HG02938 (cell line): Measurements from ENCODE around the gene SNX10.
A peak's percentile ranks its signal among the peaks of the same experiment; 100 is the strongest.

Experiments
- ATAC-seq: cut with Tn5 transposase; IDR thresholded peaks from one replicate; pipeline ENCODE4 v1.9.1; 2021; ENCODE audit warnings: mild to moderate bottlenecking, moderate library complexity; ENCODE audit not compliant: unreplicated experiment

Gene SNX10

DNA sequence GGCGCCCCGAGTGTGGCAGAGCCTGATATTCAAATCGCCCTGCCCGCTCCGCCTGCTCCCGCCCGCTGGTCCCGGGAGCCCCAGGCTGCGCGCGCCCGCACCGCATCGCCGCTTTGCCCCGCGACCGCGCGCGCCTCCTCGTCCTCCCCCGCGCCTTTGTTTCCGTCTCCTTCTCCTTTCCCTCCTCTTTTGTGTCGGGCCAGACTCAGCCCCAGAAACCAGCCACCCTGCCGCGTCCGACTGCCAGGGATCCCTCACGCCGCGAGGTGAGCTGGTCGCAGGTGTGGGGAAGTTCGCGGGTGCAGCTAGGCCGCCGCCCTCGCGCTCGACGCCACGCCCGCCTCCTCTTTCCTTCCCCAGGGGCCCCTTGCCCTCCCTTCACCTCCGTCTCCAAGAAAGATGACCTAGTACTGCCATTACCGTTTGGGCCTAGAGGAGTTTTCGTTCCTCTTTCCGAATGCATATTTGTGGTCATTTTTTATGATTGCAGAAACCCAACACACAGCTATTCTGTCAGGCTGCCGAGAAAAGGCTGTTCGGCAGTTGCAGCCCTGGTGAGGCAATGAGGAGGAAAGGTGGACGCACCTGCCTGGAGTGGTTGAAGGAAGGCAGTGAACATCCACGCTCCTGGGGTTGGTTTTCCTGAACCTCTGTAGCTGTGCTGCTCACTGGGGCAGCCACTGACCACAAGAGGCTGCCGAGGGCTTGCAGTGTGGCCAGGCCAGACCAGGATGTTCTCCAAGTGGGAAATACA is 107.3 kb downstream of the SNX10 start:
- ATAC-seq: peak; percentile 91

- ATAC-seq: no peak
Measured at GRCh38 chr7:26399736-26400135, 108.1 kb downstream of the SNX10 start.

DNA sequence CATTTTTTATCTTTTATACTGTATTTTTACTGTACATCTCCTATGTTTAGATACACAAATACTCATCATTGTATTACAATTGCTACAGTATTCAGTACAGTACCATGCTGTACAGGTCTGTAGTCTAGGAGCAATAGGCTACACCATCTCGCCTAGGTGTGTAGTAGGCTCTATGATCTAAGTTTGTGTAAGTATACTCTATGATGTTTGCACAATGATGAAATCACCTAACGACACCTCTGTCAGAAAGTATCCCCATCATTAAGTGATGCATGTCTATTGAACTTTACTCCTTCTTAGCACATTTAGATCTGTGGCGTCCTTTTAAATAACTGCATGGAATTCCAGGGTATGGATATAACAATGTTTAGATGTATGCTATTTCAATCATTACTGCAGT is 112.0 kb downstream of the SNX10 start:
- ATAC-seq: no peak

DNA sequence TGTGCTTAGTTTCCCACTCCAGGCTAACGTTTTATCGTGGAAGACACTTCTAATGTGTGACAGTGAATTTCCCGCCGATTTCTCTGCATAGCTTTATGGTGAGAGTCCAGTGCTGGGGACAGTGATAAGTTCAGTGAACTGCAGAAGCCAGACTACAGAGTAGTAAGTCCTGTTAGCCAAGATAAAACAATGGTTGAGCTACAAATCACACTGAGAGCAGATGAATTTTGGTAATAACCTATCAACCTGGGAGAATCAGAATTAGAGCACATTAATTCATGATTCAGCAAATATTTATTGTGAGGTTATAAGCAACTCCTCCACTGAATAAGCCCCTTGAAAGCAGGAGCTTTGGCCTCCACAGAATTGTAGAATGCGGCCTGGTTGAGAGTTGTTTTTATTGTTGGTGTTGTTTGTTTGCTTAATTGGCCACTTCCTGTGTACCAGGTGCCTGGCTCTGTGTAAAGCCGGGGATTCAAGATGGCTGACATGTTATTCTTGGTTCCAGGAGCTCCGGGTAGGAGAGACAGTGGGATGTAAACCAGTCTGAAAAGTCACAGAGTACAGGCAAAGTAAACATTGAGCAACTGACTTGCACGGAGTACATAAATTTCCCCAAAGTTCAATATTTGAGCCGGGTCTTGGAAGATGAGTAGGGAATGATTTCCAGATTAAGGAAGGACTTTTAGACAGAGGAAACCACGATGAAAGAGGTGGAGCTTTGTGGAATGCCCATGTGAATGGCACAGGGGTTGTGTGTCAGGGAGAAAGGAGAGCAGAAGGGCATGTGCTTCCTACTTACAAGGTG is 112.7 kb downstream of the SNX10 start:
- no peak for ATAC-seq

DNA sequence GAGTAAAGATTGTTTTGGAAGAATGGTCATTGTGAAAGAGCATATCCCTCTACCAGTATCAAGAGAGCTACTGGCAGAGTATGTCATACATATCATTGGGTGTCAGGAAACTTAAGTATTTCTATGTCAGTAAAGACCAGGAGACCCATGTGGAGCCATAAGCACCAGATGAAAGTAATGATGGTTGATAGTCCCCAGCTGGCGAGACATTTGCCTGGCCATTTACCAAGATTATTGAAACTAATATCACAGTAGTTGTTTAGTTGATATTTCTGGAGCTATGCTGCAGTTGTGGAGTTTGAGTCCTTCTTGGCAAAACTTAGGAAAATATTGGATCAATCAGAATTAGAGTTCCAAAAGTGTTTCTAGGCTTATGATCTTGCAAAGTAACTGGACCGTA is 114.8 kb downstream of the SNX10 start:
- no peak for ATAC-seq

- no peak for ATAC-seq
Measured at GRCh38 chr7:26409661-26410547, 118.2 kb downstream of the SNX10 start.

- ATAC-seq: no peak
Measured at GRCh38 chr7:26413007-26413691, 121.5 kb downstream of the SNX10 start.

GRCh38 chr7:26416004-26416403 is 124.3 kb downstream of the SNX10 start:
- ATAC-seq: no peak

GRCh38 chr7:26417911-26418413 is 126.3 kb downstream of the SNX10 start:
- ATAC-seq: no peak

GRCh38 chr7:26419198-26419597 is 127.5 kb downstream of the SNX10 start:
- ATAC-seq: no peak

GRCh38 chr7:26420422-26421019 is 128.9 kb downstream of the SNX10 start:
- no peak for ATAC-seq

DNA sequence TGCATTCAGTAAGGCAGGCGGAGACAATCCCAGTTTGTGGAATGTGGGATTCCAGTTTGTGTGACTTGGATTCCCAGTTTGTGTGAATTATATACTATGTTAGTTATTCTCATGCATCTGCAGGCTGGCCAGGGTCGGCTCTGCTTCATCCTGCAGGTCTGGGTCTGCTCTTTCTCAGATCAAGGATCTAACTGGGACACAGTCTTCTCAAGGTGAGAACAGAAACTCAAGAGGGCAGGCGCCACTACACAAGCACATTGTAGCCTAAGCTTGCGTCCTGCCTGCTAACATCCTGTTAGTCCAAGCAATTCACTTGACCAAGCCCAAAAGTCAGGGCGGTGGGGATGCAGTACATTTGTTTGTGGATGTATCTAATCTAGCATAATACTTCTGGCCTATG is 131.1 kb downstream of the SNX10 start:
- no peak for ATAC-seq

GRCh38 chr7:26423436-26423835 is 131.8 kb downstream of the SNX10 start:
- no peak for ATAC-seq
